Mucosa of descending colon (tissue), 3 donors: Measurements from ENCODE around the gene ULBP2. TPM values are rescaled to one million over a fixed set of nuclear protein-coding genes. Genes with fewer than 3 reads are reported as not detected.

Experiments used
- ATAC-seq: fragments of 200-7000 bp; cut with Tn5 transposase; one replicate; pipeline ENCODE4 v1.9.1; 2020; ENCODE audit warnings: mild to moderate bottlenecking, moderate library complexity
- DNase-seq, 3 donors: peaks; one replicate each; pipeline ENCODE4 v3.0.0-alpha.2; 2020
- H3K36me3 ChIP-seq: fragments of 200-600 bp; one replicate; pipeline ENCODE4 v1.8.0; 2021; ENCODE audit warnings: low read depth, mild to moderate bottlenecking
- H3K4me1 ChIP-seq: fragments of 200-600 bp; one replicate; pipeline ENCODE4 v1.8.0; 2021; ENCODE audit warnings: low read depth, mild to moderate bottlenecking
- H3K4me3 ChIP-seq: fragments of 200-600 bp; one replicate; pipeline ENCODE4 v1.8.0; 2021; ENCODE audit warnings: mild to moderate bottlenecking
- H3K9me3 ChIP-seq: fragments of 200-600 bp; one replicate; pipeline ENCODE4 v1.8.0; 2021; ENCODE audit warnings: mild to moderate bottlenecking
- intact Hi-C, 2 donors: fragments of 100-400 bp; cut with DNase I in 1 of 2; cut with micrococcal nuclease in 1 of 2; formaldehyde crosslinking; loops; one replicate each; pipeline versions ENCODE4 v1.11.0 to v1.11.1; 2022; cut with DNase I, micrococcal nuclease
- total RNA-seq, 3 donors: library from RNA; stranded (reverse); fragmentation: NEBNext Ultra II Directional in 2 of 3; extraction: Animal tissue kit (Norgen Biotek cat#: 25700) in 2 of 3; gene quantifications; one replicate each; pipeline versions ENCODE4 v1.2.1 to v1.2.4, GENCODE V29; 2021 to 2023
- TF ChIP-seq, protein P1 (sequence below): fragments of 200-600 bp; IDR thresholded peaks from one replicate; pipeline ENCODE4 v1.8.0; 2022; ENCODE audit warnings: antibody characterized with exemption, mild to moderate bottlenecking
- donor health status: DM: no; HTN: no; CAD: no; lungs with moderate emphysema.
- donor health status: DM: no; HTN: no; CAD: no.
- donor health status: DM: no; HTN: yes; CAD: no.

Gene ULBP2
- total RNA-seq, 3 donors from 2014 or later: 0.43 TPM; not detected in 2

DNA sequence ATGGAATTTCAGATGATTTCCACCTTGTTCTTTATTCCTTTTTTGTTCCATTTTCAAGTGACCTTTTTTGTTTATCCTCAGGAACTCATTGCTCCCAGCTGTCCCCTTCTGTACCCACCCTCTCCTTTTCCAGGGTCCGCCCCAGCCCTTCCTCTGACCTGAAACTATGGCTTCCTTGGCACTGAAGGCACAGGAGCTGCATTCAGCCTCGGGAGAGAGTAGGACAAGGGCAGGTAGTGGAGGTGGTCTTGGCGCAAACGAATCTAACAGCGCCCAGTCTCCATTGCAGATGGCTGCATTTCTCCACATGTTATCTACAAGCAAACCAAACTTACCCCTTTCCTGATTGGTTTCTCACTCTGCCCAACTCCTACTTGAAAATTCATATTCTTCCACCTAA lies 8.8 kb upstream of the ULBP2 start:
- Histone ChIP-seq H3K36me3 (no peaks in the 10 kb centered on the region), H3K4me3 (no peak overlapping the region), H3K4me1 (no peaks in the 10 kb centered on the region), H3K9me3 (no peaks in the 10 kb centered on the region)
- no peak for DNase-seq
- ATAC-seq: no peak
- TF ChIP-seq, protein P1, sequence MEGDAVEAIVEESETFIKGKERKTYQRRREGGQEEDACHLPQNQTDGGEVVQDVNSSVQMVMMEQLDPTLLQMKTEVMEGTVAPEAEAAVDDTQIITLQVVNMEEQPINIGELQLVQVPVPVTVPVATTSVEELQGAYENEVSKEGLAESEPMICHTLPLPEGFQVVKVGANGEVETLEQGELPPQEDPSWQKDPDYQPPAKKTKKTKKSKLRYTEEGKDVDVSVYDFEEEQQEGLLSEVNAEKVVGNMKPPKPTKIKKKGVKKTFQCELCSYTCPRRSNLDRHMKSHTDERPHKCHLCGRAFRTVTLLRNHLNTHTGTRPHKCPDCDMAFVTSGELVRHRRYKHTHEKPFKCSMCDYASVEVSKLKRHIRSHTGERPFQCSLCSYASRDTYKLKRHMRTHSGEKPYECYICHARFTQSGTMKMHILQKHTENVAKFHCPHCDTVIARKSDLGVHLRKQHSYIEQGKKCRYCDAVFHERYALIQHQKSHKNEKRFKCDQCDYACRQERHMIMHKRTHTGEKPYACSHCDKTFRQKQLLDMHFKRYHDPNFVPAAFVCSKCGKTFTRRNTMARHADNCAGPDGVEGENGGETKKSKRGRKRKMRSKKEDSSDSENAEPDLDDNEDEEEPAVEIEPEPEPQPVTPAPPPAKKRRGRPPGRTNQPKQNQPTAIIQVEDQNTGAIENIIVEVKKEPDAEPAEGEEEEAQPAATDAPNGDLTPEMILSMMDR: no peak
- intact Hi-C loops: loop anchor here in 1 of 2 donors (5.0 kb wide), 1 partner anchor 84 kb away; no protein-coding TSS in a partner anchor

DNA sequence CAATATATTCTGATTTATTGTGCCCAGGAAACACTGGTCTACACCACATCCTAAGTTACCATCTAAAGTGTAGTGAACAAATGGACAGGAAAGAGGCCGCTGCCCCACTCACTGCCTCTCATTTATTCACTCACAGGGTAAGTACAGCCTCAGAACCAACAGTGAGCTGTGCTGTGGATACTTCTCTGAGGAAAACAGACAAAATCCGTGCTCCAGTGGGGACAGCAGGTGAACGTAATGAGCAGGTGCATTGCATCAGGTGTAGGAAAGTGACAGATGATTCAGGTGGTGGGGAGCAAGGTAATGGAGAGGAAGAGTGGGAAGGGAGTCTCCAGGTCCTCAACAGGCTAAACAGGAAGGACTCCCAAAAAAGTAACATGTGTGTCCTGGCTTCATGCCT lies 8.4 kb upstream of the ULBP2 start:
- Histone ChIP-seq H3K36me3 (no peaks in the 10 kb centered on the region), H3K4me3 (no peak overlapping the region), H3K9me3 (no peaks in the 10 kb centered on the region), H3K4me1 (peaks cover 4% of the 10 kb centered on the region)
- intact Hi-C loops: loop anchor here in 1 of 2 donors (5.0 kb wide), 1 partner anchor 84 kb away; no protein-coding TSS in a partner anchor
- TF ChIP-seq, protein P1: no peak
- no peak for ATAC-seq
- DNase-seq: no peak

DNA sequence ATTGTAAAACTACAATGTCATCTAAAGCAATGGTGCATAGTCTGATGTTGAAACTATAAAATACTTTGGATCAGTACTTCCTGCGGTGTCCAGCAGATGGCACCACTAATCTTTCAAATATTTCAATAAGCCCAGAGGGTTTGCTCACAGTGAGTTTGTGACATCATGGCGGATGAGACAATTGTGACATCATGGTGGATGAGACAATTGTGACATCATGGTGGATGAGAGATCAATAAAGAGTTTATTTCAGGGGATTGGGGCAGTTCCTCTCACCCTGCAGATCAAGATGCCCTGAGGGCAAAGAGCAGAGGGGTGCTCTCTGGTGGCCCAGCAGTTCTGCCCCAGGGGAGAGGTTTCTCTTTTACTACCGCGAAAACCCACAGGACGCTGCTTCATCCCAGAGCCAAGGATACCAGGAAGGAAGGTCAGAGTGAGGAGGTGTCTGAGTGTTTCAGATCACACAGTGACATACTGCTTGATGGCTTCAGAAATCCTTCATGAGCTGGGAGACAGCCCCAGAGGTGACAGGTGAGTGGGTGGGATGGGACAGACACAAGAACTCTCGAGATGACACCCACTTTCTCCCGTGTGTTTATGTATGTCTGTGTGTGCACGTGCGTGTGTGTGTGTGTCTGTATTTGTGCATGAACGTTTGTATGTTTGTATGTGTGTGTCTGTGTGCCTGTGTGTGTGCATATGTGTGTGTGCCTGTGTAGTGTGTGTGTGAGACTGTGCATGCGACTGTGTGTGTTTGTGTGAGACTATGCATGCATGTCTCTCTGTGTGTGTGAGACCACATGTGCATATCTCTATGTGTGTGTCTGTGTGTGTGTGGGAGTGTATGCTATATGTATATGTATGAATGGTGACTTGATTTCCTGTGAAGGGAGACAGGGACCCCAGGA lies 7.3 kb upstream of the ULBP2 start:
- intact Hi-C loops: loop anchor here (2.0 to 5.0 kb wide), 2 partner anchors 82 to 83 kb away; no protein-coding TSS in a partner anchor
- Histone ChIP-seq H3K9me3 (no peaks in the 10 kb centered on the region), H3K4me1 (peaks cover 10% of the 10 kb centered on the region), H3K4me3 (no peak overlapping the region), H3K36me3 (no peaks in the 10 kb centered on the region)
- ATAC-seq: peak; percentile 78
- TF ChIP-seq, protein P1: peak; percentile 61
- DNase-seq: peak in 1 of 3 donors; percentile 91

DNA sequence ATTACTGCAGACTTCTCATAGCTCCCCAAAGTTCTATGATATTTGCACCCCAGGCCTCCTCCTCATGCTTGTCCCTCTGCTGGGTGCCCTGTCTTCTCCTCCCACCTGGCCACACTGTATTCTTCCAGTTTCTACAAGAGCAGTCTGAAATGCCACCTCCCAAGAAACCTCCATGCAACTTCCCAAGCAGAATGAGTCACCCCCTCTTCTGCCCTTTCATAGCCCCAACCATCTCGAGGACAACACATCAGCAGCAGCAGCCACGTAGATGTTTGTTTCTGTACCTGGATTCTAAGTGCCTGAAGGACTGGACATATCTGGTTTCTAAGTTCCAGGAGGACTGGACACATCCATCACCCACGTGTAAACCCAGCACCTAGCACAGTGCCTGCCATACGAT lies 6.6 kb upstream of the ULBP2 start:
- TF ChIP-seq, protein P1: no peak
- intact Hi-C loops: loop anchor here in 1 of 2 donors (2.0 kb wide), 1 partner anchor 82 kb away; no protein-coding TSS in a partner anchor

DNA sequence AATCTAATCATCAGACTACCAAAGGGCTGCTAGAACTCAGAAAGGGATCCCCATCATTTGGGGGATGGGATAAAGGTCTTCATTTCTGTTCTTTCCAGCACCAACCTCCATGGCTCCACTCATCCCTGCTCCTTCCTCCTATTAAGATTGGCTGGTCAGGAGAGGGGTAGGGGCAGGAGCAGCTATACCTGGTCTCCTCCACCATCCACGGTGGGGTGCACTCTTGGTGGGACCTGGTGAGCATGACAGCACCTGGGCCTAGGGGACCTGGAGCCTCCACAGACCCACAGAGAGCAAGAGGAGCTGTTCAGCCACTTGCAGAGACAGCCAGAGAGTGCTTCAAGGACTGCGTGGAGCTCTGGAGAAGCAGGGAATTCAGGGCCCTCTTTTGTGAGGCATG lies 6.1 kb upstream of the ULBP2 start:
- Histone ChIP-seq H3K9me3 (no peaks in the 10 kb centered on the region), H3K4me3 (no peak overlapping the region), H3K36me3 (no peaks in the 10 kb centered on the region), H3K4me1 (peaks cover 10% of the 10 kb centered on the region)
- TF ChIP-seq, protein P1: no peak
- no peak for ATAC-seq
- no peak for DNase-seq
- intact Hi-C loops: loop anchor here in 1 of 2 donors (2.0 kb wide), 1 partner anchor 81 kb away; no protein-coding TSS in a partner anchor

More for the DNA sequence above, 6.6 kb upstream of the ULBP2 start:
- no peak for ATAC-seq
- Histone ChIP-seq H3K4me1 (peaks cover 10% of the 10 kb centered on the region), H3K9me3 (no peaks in the 10 kb centered on the region), H3K36me3 (no peaks in the 10 kb centered on the region), H3K4me3 (no peak overlapping the region)
- no peak for DNase-seq
